Measurements from ENCODE around the gene IL6ST. TPM values are rescaled to one million over a fixed set of nuclear protein-coding genes. Genes with fewer than 3 reads are reported as not detected.
"Not testable (repeated sequence)": the region's sequence is repeated elsewhere in the genome, so short reads cannot be mapped to it uniquely, and the experiment has no call there.

The IL6ST gene
- total RNA-seq, 1 donor from 2014 or later: 32.0 TPM

DNA sequence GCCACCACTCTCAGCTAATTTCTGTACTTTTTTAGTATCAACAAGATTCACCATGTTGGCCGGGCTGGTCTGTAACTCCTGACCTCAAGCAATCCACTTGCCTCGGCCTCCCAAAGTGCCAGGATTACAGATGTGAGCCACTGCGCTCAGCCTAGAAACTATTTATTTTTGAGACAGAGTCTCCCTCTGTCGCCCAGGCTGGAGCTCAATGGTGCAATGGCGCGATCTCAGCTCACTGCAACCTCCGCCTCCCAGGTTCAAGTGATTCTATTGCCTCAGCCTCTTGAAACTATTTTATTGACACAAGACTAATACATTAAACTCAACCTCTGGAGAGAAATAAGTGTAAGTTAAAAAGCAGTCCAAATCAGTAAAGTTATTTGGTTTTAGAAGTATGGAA, 34.0 kb downstream of the IL6ST start:
- DNase-seq: no peak

DNA sequence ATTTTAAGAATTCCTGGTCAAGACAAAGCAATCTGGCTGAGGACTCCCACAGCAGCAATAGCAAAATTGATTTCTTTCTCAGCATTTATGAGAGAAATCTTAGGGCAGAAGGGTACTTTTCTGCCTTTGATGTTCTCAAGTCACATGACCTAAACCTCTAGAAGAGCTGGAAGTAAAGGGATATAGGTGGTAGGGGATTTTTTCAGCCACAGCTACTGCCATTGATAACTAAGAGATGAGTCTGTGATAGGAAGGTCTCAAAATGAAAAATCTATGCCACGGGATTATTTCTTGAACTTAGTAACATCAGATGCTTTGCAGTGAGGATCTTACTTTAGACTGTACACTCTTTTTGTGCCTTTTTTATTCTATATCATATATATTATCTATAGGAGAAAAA, 35.6 kb downstream of the IL6ST start:
- DNase-seq: no peak

DNA sequence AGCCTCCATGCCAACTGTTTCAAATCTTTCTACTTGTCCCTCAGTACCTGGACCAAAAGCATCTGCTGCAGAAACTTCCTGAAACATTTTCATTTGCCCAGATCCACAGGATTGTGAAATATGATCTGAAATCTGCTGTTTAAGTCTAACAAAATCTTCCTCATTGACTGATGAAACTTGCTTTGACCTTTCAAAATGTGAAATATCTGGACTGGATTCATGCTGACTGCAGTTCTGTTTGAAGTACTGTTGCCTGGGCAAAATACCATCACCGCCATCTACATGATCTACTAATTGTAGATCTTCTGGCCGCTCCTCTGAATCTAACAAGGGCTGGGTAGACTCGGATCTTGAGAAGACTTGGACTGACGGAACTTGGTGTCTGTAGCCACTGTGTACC, 53.6 kb downstream of the IL6ST start:
- not testable (repeated sequence) for DNase-seq

DNA sequence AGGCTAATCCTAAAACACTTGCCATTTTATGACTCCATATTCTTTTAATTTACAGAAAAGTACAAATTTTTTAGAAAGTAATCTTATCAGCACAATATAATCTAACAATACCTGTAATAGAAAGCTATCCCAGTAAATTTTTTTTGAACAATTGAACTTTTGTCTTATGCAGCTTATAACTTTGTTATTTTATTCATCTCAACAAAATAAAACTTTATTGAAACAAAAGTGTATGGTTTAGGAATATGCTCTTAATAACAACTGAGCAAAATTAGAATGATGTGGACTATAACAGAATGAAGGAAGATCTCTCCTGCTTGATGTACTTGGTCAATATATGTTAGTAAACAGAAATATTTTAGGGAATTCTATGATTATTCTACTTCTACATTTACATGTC, 57.2 kb downstream of the IL6ST start:
- not testable (repeated sequence) for DNase-seq

DNA sequence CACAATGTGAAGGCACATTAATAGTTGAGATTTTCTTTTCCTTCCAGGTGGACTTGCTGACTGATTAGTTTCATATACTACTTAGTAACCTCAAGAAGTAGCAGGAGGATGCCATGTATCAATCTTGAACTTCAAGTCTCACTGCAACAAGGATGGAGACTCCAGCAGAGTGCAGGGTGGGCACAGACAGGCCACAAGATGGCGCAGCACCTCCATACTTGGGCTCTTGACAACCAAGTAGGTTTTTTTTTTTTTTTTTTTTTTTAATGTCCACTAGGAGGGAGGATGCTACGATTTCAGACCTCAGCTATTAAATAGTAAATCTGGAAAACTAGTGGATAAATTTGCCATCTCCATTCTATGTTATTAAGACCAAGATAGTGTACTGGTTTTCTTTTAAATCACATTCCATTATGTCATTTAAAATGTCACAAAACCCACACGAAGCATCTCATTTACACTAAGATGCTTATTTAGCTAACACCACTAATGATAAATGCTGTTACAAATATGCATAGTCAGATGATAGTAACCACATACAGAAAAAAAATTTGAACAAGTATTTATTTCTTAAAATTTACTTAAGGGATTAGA, 58.6 kb downstream of the IL6ST start:
- DNase-seq: peak; percentile 47

DNA sequence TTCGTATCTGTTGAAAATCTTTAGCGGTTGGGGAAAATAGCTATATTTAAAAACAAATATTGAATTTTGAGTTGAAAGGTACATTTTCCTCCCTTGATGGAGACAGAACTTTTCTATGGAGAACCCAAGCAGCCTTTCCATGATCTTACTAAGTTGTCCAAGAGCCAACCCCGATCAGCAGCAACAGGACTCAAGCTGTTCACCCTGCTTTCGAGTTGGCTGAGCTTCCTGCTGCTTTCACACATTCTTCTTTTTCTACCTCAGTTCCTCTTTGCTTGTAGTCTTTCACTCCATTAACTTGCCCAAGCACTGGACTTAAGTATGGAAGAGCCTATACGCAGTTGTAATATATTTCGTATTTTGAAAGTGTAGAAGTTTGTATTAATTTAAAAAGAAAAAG, 59.4 kb downstream of the IL6ST start:
- no peak for DNase-seq

DNA sequence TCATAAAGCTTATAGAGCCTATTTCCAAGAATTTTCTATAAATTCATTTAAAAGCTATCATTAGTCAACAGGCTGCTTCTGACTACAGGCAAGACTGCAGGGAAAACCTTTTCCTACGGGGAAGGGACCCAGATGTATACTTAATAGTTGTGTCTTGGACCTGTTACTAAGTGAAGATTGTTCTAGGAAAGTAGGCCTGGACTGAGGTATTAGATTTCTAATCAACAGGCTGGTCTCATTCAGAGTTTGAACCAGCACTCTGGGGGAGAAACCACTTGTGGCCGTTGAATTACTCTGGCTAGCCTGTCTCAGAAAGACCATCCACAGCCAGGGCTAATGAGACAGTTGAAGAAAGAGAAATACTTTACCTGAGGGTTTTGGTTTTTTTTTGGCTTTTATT, 60.0 kb downstream of the IL6ST start:
- DNase-seq: no peak

DNA sequence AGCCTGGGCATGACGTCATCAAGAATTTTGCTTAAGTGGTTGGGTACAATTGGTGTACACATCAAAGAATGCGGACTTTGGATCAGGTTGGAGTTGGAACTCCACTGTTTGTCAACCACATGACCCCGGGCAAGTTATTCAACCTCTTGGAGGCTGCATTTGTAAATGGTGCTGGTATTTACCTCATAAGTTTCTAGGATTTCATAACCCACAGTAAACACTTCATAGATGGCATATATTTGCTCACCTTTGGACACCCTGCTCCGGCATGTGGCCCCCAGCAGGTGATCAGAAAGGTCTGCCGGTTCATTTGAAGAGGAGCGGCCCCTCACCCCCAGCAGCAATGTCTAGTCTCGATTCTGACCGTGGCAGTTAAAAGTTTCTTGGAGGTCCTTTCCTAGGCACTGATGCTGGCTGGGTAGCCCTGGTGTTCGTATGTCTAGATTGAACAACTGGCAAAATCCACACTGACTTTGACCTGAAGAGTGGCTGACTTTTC, 60.6 kb downstream of the IL6ST start:
- no peak for DNase-seq

DNA sequence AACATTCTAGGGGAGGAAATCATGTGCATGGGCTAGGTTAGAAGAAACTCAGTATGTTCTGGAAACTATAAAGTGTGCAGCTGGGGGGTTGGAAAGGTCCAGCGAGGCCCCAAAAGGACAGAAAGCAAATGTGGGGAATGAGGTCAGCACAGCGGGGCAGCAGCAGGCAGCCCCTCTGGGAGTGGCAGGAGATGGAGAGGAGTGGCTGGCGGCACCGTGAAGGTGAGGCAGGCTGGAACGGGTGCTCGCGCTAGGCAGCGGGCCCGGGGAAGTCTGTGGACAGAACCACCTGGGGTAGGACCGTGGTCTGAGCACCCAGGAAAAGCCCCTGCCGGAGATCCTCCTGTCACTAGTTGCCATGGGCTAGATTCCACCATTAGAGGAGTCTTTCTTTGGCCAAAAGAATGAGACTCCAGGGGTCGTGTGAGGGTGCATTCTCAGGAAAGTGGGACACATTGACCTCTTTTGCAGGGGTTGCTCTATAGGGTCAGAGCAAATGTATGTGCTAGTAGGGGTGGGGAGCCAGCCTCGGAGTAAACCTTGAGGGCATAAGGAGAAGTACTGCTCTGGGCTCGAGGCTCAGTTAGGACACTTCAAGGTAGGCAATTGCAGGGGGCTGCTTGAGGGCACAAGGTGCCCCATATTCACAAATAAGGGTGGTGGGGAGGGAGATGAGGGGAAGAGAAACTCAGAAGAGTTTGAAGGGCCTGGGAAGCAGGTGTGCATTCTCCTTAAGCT, 61.2 kb downstream of the IL6ST start:
- DNase-seq: no peak

DNA sequence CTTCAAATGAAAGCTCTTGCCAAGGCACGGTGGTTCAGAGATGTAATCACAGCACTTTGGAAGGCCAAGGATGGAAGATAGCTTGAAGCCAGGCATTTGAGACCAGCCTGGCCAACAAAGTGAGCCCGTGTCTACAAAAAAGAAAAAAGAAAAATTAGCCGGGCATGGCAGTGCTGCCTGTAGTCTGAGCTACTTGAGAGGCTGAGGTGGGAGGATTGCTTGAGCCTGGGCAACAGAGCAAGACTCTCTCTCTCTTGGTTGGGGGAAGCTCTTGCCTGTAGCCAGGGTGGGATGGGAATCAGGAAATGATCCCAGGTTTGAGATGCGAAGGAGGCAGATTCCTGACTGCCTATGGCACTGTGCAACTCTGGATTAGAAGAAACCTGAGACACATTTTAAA, 62.1 kb downstream of the IL6ST start:
- DNase-seq: no peak

DNA sequence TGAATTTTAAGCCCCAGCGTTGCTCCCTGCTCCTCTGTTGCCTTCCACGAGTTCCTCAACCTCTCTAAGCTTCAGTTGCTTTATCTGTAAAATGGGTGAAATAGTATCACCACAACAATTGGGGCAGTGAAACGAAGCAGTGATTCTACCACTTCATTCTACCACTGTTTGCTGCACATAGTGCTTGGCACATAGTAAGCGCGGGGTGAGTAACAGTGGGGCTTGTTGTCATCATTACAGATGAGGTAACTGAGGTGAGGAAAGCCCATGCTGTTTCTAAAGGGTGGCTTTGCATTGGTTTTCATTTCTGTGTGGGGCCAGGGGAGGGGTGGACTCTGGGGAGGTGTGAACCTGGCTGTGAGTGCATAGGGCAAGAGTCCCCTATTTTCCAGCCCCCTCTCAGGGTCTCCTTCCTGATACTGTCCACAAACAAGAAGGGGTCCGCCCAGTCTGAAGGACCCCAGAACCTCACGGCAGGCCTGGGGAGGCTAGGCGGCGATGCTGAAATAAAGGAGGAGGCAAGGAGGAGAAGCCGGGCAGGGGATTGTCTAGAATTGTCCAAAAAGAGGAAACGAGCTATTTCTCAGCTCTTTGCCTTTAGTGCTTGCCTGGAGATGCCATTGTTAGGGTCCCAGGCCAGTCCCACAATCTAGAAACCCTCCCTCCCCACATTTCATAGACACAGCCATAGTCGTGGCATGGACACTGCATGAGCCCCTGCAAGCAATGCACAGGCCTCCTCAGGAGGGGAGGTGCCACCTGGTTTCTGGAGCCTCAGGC, 65.6 kb downstream of the IL6ST start:
- DNase-seq: no peak

DNA sequence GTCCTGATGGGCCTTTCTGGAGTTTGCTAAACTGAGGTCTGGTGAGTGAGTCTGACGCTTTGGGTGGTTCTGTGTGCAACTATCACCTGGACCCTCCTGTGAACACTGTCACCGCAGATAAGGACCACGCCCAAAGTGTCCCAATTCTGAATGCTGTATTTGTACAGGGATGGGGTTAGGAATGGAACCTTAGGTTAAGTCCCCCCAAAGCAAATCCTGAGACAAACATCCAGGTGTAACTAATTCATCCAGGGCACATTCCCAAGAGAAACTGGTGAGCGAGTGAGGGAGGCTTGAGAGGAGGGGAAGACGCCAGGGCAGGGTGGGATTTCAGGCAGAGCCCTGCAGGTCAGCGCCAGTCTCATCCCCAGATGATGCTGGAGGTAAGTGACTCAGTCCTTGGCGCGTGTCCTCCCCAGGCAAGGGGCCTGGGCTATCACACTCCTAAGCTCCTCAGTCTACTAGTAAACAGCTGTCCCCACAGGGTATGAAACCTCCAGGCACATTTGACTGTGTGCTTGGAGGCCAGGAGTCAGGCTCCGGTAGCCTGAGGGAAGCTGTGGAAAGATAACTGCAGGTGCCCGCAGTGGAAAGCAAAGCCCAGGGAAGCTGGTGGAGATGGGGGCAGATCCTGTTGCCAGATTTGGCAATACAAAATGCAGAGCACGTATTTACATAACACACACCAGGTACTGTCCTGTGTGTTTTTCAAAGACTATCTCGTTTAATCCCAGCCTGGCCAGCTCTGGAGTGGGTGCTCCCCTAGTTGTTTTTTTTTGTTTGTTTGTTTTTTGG, 66.7 kb downstream of the IL6ST start:
- no peak for DNase-seq

DNA sequence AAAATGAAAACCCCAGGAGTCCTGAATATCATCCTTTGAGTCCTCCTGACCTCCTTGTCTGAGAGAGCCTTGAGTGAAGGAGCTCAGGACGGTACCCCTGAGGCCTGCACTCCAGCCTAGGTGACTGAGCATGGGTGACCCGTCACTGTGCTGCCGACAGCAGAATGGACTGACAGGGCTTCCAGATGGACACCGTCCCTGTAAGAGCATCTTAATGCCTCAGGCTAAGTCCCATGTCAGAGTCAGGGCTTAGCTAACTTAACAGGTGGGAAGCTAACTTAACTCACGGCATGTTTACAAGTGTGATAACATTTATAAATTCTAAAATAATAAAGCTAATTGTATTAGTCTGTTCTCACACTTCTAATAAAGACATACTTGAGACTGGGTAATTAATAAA, 68.3 kb downstream of the IL6ST start:
- DNase-seq: no peak

DNA sequence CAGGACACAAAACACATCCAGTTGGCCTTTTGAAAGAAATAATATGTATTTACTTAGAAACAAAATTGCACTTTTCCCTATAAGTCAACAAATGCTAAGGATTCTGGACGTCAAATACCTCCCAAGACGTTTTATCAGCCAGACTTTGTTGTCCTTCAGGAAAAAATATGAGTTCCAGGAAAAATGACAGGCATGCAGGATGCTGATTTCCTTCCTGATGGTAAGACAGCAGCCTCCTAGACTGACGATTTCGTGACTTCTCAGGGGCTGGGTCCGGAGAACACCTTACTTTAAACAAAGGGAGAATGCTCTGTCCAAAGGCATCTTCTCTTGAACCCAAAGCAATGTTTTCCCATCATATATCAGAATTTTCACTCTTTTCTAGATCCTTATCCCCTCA, 69.1 kb downstream of the IL6ST start:
- no peak for DNase-seq

DNA sequence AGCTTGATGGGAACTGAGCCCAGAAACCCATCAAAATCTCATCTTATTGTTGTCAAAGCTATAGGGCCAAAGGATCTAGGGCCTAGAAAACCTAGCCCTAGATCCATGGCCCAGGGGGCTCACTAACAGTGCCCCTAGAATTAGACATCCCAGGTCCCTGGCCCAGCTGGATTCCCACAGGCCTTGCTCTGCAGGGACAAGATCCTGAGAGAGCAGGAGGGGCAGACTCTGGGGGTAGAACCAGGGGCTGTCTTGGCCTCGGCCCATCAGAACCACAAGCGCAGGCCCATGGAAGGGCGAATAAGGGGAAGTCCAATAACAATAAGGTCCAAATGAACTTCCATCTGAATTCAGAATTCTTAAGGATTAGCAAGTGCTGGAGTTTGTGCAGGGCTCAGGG, 69.6 kb downstream of the IL6ST start:
- DNase-seq: no peak

DNA sequence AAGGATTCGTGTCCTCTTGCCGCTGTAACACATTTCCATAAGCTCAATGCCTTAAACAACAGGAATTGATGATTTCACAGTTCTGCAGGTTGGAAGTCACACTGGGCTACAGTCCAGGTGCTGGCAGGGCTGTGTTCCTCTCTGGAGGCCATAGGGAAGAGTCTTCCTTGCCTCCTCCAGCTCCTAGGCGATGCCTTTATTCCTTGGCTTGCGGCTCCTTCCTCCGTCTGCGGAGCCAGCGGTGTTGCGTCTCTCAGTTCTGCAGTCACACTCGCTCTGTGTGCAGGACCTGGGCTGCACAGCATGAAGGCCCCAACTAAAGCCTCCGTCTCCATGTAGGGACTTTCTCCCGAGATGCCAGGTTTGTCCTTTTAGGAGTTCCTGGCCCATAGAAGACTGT, 70.0 kb downstream of the IL6ST start:
- DNase-seq: no peak

DNA sequence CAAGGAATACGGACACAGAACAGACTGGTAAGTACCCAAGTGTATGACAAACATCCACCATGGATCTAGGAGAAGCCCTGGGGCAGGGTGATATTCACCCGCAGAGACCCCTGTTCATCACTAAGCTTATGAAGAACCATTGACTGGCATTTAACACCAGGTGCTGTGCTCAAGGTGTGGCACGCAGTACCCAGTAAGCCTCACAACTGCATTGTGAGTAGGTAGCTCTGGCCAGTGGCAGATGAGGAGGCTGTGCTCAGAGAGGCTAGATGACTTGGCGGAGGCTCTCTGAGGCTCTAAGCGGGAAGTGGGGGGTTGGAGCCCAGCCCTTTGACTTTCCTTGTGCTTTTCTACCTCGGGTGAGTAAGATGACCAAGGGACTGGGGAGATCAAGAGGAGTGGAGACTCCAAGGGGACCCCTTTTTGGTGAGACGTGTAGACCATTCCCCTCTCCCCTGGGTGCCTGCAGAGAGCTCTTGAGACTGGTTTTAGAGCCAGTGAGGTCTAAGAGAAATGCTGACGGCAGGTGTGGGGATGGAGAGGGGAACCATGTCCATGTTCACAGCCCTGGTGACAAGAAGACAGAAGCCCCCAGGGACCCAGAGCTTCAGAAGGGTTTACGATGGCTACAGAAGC, 70.8 kb downstream of the IL6ST start:
- no peak for DNase-seq

DNA sequence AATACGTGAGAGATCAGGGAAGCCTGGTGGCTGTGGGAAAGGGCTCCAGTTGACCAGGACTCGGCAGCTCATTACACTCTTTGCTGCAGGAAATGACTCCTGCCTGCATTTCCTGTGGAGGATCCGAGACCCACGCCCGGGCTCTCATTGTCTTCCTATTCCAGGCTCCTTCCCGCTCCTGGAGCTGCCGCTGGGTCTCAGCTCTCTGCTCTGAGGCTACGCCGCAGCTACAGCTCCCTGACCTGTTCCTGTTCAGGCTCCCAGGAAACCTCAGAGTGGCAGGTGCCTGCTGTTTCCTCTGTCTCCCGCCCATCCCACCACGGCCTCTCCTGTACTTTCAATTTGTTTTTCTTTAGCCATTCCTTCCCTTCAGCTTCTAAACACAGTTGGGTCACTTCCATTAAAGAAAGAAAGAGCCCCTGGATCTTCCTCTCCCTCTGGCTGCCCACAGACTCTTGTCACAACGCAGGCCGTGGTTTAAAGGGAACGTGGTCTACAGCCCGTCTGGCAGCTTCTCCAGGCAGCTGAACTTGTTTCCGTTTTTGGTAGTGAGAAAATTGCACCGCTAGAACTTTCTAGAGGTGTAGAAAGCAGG, 71.5 kb downstream of the IL6ST start:
- DNase-seq: no peak

DNA sequence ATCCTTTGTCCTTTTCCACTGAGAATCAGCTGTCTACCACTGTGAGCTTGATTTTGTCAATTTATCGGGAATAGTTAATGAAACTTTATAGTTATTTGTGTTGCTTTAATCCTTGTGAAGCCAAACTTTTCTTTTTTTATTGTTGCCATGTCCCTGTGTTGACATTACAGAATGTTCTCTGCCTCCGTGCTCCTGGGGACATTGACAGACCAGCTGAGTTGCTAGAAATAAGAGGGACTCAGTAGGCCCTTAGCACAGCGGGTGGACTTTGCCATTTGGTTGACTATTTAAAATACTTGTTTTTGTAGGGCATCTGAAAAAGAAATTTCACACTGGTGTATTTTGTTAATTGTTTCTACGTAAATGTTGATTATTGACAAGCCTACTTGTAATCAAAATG, 73.1 kb downstream of the IL6ST start:
- DNase-seq: no peak

DNA sequence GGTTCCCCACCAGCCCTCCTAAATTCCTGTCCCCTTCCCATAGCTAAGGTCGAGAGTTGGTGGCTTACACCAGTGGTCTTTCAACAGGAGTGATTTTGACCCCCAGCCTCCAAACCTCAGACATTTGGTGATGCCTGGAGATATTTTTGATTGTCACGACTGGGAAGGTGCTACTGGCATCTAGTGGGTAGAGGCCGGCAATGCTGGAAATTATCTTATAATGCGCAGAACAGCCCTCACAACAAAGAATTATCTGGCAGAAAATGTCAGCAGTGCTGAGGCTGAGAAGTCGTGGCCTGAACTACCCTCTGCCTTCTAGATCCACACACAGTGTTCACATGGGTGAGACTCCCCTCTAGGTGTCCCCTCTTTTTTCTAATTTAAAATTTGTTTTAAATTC, 74.0 kb downstream of the IL6ST start:
- no peak for DNase-seq

DNA sequence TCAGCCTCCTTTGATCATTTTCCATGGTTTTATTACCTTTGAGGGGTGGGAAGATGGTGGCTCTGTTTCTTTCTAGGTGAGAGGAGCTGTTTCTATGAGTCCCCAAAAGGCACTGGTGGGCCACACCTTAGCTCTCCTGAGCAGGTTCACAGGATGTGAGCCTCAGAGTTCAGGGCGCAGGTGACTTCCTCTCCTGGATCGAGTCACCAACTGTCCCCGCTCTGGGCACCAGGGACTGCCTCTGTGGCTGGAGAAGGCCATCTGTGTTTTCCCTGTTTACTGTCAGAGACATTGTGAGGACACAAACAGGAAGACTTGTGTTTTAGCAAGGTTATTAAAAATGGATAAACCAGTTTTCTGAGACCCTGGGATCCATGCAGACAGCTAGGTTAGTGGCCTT, 75.1 kb downstream of the IL6ST start:
- DNase-seq: no peak
